Measurements from ENCODE around the gene FBXO42.

- no peak for TF ChIP-seq POLR2AphosphoS5 (IDR thresholded peaks at IDR 0.05; ENCODE audit: low read depth)
- no peak; a peak in 1 of 4 replicates for TF ChIP-seq CTCF (conservative IDR thresholded peaks at IDR 0.05; ENCODE audit: low read depth in 2 of 2)
- TF ChIP-seq EZH2 (IDR thresholded peaks at IDR 0.05; ENCODE audit: low read depth, unreplicated experiment) = no peak
- TF ChIP-seq ETS1 (IDR thresholded peaks at IDR 0.05) = no peak
- no peak for TF ChIP-seq CREB1 (CRISPR knock-in tag; IDR thresholded peaks at IDR 0.05; ENCODE audit: low read depth)
- no peak for TF ChIP-seq EZH2phosphoT487 (IDR thresholded peaks at IDR 0.05; ENCODE audit: unreplicated experiment)
- TF ChIP-seq REST (IDR thresholded peaks at IDR 0.05; ENCODE audit: unreplicated experiment) = no peak
- TF ChIP-seq ZNF114 (CRISPR knock-in tag; IDR thresholded peaks at IDR 0.05) = no peak
These were observed 147.0 kb downstream of the FBXO42 start for GRCh38 chr1:16205334-16205671.
